ENCODE data around the gene ADAMTS20.

DNA sequence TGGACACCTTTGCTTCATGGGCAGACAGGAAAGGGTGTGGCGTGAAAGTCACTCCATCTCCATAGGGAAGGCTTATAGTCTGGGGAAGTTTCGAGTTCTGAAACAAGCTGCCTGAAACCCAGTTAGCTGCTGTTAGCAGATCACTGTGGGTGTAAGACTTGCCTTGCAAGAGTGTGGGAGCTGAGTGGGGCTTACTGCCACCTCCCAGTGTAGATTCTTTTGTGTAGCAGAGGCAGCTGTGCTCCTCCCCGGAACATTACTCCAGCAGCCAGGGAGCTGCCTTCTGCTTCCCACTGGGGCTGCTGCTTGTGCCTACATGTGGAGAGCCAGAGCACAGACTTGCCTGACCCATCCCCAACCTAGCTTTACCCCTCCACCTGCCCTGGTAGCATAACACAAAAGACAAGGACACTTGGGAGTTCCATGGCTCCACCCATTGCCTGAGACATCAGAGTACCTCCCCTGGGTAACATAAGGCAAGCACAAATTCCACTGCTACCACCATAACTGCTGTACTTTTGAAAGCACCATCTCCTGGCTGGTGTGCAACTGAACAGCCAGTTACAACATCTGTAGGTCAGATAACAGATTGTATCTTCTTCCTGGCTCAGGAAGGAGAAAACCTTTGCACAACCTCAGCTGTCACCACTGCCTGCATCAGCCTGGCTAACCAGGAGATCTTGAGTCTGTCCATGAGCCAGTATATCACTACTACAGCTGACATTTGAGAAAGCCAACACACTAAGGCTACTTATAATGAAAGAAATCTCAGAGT is 69.5 kb downstream of the ADAMTS20 start:
- TF ChIP-seq, protein P1, sequence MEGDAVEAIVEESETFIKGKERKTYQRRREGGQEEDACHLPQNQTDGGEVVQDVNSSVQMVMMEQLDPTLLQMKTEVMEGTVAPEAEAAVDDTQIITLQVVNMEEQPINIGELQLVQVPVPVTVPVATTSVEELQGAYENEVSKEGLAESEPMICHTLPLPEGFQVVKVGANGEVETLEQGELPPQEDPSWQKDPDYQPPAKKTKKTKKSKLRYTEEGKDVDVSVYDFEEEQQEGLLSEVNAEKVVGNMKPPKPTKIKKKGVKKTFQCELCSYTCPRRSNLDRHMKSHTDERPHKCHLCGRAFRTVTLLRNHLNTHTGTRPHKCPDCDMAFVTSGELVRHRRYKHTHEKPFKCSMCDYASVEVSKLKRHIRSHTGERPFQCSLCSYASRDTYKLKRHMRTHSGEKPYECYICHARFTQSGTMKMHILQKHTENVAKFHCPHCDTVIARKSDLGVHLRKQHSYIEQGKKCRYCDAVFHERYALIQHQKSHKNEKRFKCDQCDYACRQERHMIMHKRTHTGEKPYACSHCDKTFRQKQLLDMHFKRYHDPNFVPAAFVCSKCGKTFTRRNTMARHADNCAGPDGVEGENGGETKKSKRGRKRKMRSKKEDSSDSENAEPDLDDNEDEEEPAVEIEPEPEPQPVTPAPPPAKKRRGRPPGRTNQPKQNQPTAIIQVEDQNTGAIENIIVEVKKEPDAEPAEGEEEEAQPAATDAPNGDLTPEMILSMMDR (IDR thresholded peaks at IDR 0.05), result no peak
- TF ChIP-seq POLR2A (IDR thresholded peaks at IDR 0.05) (no peak), POLR2AphosphoS5 (IDR thresholded peaks at IDR 0.05; ENCODE audit: insufficient read depth in 1 of 2, low read depth in 1 of 2) (no peak)
